Ovary (tissue), 9 donors: ENCODE data around the gene FBXO48. TPM values are rescaled to one million over a fixed set of nuclear protein-coding genes. Genes with fewer than 3 reads are reported as not detected.
"Not testable (repeated sequence)": the region's sequence is repeated elsewhere in the genome, so short reads cannot be mapped to it uniquely, and the experiment has no call there.

Source experiments
- DNase-seq, 5 donors: peaks; one replicate each; pipeline ENCODE4 v3.0.0-alpha.2; 2019 to 2020
- H3K27ac ChIP-seq, 2 donors: fragments of 200-600 bp; one replicate each; pipeline versions ENCODE4 v1.5.1 to v1.8.0; 2019 to 2022
- H3K27me3 ChIP-seq: fragments of 200-600 bp; one replicate; pipeline ENCODE4 v1.8.0; 2022
- H3K36me3 ChIP-seq: fragments of 200-600 bp; sonication (generic); one replicate; pipeline ENCODE4 v1.5.1; 2019
- H3K4me1 ChIP-seq: one replicate; pipeline ENCODE4 v1.8.1; 2013; ENCODE audit warnings: mild to moderate bottlenecking, moderate library complexity; ENCODE audit not compliant: insufficient read depth
- H3K4me3 ChIP-seq: fragments of 200-600 bp; sonication (generic); one replicate; pipeline ENCODE4 v1.5.1; 2017
- H3K9me3 ChIP-seq, 2 donors: fragments of 200-600 bp in 1 of 2; sonication (generic) in 1 of 2; one replicate each; pipeline versions ENCODE4 v1.5.1 to v1.8.1; 2013 to 2019; ENCODE audit warnings: mild to moderate bottlenecking in 1 of 2, moderate library complexity in 1 of 2
- EP300 ChIP-seq: sonication (generic); formaldehyde crosslinking; IDR thresholded peaks from one replicate; pipeline ENCODE4 v1.6.1; 2017; ENCODE audit warnings: antibody characterized with exemption
- POLR2A ChIP-seq: fragments of 450-650 bp; IDR thresholded peaks from one replicate; pipeline ENCODE4 v1.6.1; 2017; ENCODE audit warnings: antibody characterized with exemption, mild to moderate bottlenecking, moderate library complexity
- WGBS, 3 donors: extraction: QIAGEN DNeasy Blood & Tissue Kit in 1 of 3; methylation state at CpG; one replicate each; pipeline versions ENCODE4 v1.1.5 to v1.1.7; 2013 to 2017; 5-methylcytosine and 5-hydroxymethylcytosine counted together
- intact Hi-C, 4 donors: fragments of 100-400 bp; cut with DNase I; formaldehyde crosslinking; loops; one replicate each; pipeline versions ENCODE4 v1.11.0 to v1.15.1; 2022 to 2023
- polyA plus RNA-seq, 2 donors: library from polyadenylated mRNA; stranded (reverse); fragments of 200-250 nt in 1 of 2; fragments of 350-450 nt in 1 of 2; fragmentation: Illumina TruSeq in 1 of 2; extraction: RNeasy Lipid Tissue Mini Kit (QIAGEN cat#74804) in 1 of 2; gene quantifications; one replicate each; pipeline ENCODE4 v1.2.3, GENCODE V29; 2013 to 2014
- total RNA-seq, 7 donors: library from RNA; depleted of rRNA in 2 of 7; stranded (reverse); fragments of >200 nt in 2 of 7; fragmentation: NEBNext Ultra II Directional in 3 of 7; extraction: Animal tissue kit (Norgen Biotek cat#: 25700) in 3 of 7; gene quantifications; one replicate each; pipeline versions ENCODE4 v1.1.0 to v1.2.4, GENCODE V29; 2016 to 2023
- TF ChIP-seq, protein P1 (sequence below), 3 donors: fragments of 450-650 bp in 2 of 3; fragments of 200-600 bp in 1 of 3; IDR thresholded peaks; one replicate each; pipeline versions ENCODE4 v1.5.1 to v1.8.0; 2016 to 2022; ENCODE audit warnings: antibody characterized with exemption in 3 of 3, mild to moderate bottlenecking in 1 of 3
- donor health status: DM: no; HTN: no; CAD: no; lungs with moderate emphysema.
- donor health status: DM: no; HTN: no; CAD: no.
- donor health status: Bipolar disorder and iron deficiency.
- donor health status: DM: yes; HTN: yes; CAD: no.
- donor health status: DM: no; HTN: no; CAD: no.
- donor health status: DM: yes; HTN: yes; CAD: no.

FBXO48 gene
- total and polyA plus RNA-seq, 9 donors: 0.57 to 1.9 (median 1.1) TPM

DNA sequence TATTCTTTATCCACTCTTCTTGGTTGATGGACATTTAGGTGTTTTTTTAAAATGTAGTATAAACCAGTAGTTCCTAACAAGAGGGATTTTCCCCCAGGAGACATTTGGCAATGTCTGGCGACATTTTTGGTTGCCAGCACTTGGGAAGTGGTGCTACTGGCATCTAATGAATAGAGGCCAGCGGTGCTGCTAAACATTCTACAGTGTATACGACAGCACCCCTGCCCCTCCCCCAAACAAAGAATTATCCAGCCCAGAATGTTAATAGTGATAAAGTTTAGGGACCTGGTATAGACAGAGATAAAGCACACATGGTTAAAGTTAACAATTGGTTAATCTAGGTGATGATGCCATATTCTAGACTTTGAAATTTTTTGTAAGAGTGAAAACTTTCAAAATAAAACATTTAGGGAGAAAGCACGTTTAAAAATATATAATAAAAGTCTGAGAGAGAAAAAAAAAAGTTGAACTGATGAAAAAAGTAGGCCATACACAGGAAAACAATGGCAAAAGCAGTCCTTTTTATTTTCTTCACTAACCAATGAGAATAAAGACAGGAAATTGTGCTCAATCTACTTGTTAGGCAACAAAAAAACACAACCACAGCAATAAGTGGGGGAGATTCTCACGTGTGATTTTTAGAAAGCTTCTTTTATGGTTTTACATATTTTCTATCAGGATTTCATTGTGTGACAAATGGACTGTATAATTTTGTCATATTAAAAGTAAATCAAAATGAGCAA is 14.8 kb downstream of the FBXO48 start:
- intact Hi-C loops: no loop called here
- Histone ChIP-seq H3K36me3 (no peaks in the 10 kb centered on the region), H3K27me3 (no peaks in the 10 kb centered on the region), H3K9me3 (no peaks in the 10 kb centered on the region), H3K4me1 (no peaks in the 10 kb centered on the region), H3K4me3 (no peak overlapping the region), H3K27ac (no peak overlapping the region)
- peak in 2 of 5 donors; percentile 35 to 57 for DNase-seq
- WGBS, 3 donors: 60 to 63% (median 62%) methylated on average over 5 of the region's 5 CpGs
- TF ChIP-seq, protein P1, sequence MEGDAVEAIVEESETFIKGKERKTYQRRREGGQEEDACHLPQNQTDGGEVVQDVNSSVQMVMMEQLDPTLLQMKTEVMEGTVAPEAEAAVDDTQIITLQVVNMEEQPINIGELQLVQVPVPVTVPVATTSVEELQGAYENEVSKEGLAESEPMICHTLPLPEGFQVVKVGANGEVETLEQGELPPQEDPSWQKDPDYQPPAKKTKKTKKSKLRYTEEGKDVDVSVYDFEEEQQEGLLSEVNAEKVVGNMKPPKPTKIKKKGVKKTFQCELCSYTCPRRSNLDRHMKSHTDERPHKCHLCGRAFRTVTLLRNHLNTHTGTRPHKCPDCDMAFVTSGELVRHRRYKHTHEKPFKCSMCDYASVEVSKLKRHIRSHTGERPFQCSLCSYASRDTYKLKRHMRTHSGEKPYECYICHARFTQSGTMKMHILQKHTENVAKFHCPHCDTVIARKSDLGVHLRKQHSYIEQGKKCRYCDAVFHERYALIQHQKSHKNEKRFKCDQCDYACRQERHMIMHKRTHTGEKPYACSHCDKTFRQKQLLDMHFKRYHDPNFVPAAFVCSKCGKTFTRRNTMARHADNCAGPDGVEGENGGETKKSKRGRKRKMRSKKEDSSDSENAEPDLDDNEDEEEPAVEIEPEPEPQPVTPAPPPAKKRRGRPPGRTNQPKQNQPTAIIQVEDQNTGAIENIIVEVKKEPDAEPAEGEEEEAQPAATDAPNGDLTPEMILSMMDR (IDR thresholded peaks at IDR 0.05): no peak
- TF ChIP-seq EP300 (no peak), POLR2A (no peak)

DNA sequence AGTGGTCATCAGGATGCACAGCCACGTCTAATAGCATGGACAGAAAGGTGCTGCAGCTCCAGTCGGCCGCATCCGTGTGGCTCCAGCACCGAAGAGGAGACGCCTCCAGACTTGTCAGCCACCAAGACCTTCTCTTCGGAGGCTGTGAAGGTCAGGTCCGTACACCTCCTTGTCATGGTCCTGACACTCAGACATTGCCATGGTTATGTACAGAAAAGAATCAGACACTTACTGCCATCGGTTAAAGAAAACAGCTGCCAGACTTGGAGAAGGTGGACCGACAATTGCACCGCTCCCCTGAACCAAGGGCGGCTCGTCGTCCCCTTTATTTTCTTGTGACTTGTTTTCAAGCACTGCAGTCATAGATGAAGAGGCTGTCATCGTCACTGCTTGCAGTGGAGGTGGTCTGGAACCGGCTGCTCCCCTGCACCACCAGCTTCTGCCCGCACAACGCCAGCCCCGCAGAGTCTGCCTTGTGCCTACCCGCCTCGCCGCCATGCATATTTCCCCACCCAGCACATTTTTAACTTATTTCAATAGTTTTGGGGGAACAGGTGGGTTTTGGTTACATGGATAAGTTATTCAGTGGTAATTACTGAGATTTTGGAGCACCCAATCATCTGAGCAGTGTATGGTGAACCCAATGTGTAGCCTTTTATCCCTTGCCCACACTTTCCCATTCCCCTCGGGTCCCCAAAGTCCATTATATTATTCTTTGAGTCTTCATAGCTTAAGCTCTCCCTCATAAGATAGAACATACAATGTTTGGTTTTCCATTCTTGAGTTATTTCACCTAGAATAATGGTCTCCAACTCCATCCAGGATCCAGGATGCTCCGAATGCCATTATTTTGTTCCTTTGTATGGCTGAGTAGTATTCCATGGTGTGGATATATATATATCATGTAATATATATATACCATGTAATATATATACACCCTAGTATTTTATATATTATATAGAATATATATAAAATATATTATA is 18.1 kb downstream of the FBXO48 start:
- Histone ChIP-seq H3K4me1 (no peaks in the 10 kb centered on the region), H3K27ac (no peak overlapping the region), H3K9me3 (no peaks in the 10 kb centered on the region), H3K27me3 (no peaks in the 10 kb centered on the region), H3K36me3 (no peaks in the 10 kb centered on the region), H3K4me3 (no peak overlapping the region)
- WGBS, 3 donors: 90 to 95% (median 93%) methylated on average over 23 to 24 of the region's 24 CpGs
- peak in 2 of 5 donors; percentile 35 to 37 for DNase-seq
- intact Hi-C loops: no loop called here
- TF ChIP-seq POLR2A (no peak), EP300 (no peak)
- TF ChIP-seq, protein P1 (IDR thresholded peaks at IDR 0.05): no peak

DNA sequence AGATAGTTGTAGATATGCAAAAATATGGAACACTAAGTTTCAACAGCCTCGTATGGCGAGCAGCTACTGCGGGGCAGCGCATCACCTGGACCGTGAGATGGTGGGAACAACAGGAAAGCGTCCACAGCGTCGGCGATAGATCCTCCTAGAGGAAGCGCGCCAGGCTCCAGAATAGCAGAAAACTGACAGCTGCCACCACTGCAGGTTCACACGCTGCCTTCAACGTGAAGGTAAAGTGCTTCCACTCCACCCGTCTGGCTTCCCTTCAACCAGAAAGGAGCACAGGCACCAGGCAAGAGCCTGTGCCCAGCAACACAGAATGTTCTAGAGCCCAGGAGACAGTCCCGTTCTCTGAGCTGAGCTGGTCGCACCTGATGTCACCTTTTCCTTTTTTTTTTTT is 20.0 kb downstream of the FBXO48 start:
- Histone ChIP-seq H3K36me3 (no peaks in the 10 kb centered on the region), H3K4me1 (no peaks in the 10 kb centered on the region), H3K4me3 (no peak overlapping the region), H3K27ac (no peak overlapping the region), H3K9me3 (no peaks in the 10 kb centered on the region), H3K27me3 (no peaks in the 10 kb centered on the region)
- intact Hi-C loops: no loop called here
- no peak for DNase-seq
- WGBS, 3 donors: 86 to 93% (median 87%) methylated on average over 16 of the region's 16 CpGs
- TF ChIP-seq POLR2A (no peak), EP300 (no peak)
- TF ChIP-seq, protein P1 (IDR thresholded peaks at IDR 0.05): no peak

DNA sequence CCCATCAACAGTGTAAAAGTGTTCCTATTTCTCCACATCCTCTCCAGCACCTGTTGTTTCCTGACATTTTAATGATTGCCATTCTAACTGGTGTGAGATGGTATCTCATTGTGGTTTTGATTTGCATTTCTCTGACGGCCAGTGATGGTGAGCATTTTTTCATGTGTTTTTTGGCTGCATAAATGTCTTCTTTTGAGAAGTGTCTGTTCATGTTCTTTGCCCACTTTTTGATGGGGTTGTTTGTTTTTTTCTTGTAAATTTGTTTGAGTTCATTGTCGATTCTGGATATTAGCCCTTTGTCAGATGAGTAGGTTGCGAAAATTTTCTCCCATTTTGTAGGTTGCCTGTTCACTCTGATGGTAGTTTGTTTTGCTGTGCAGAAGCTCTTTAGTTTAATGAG is 20.7 kb downstream of the FBXO48 start:
- H3K27ac ChIP-seq, H3K4me3 ChIP-seq, H3K36me3 ChIP-seq, H3K9me3 ChIP-seq, H3K4me1 ChIP-seq, H3K27me3 ChIP-seq, DNase-seq, intact Hi-C loops: not testable (repeated sequence)
- WGBS, 3 donors: 74 to 86% (median 82%) methylated on average over 3 of the region's 3 CpGs
